HG02981 (cell line): ENCODE data around the gene SLC25A48.
"Not testable (repeated sequence)": the region's sequence is repeated elsewhere in the genome, so short reads cannot be mapped to it uniquely, and the experiment has no call there.

ENCODE experiments used
- ATAC-seq: cut with Tn5 transposase; IDR thresholded peaks from one replicate; pipeline ENCODE4 v1.9.1; 2021; ENCODE audit warnings: mild to moderate bottlenecking, moderate library complexity; ENCODE audit not compliant: unreplicated experiment

Gene SLC25A48

DNA sequence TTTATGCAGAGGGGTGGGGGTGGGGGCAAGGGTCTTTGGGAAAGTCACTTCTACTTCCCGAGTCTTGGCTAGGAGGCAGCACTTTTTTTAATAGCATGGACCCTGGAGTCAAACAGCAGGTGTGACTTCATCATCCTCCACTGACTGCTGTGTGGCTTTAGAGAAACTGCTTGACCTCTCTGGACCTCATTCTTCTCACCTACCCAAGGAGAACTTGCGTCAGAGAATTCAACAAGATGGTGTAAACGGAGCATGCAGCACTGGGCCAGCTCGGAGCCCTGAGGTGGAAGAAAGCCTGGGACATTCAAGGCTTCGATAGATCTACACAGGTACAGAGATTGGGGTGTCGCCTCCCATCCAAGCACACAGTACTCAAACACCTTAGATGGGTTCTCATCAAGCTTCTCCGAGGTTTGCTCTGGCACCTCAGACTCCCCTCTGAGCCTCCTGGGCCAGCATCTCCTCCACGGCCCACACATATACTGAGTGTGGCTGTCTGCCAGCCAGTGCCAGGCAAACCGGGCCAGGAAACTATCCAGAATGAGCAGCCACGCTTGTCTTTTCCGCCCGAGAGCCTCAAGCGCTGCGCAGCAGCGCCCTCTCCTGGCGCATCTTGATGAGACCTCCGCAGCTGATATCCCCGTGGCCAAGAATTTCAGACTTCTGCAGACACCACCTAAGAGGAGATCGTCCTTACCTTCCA lies 4.6 kb upstream of the SLC25A48 start:
- no peak for ATAC-seq

- ATAC-seq, result no peak
These were observed 4.1 kb upstream of the SLC25A48 start for GRCh38 chr5:135830384-135830700.

DNA sequence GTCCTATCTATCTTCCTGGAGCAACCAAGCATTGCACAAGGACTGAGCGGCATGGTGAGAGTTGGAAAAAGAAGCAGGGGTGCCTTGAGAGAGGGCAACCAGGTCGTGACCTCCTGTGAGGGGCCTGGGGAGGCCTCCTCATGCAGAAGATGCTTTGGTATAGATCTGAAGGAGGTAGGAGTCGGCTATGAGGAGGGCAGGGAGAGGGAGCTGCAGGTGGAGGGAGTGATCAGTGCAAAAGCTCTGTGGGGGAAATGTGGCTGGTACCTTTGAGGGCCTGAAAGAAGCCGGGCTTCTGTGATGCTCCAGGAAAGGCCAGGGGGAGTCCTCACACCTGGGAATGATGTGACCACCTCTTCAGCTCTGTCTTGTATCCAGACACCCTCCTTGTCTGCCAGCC lies 3.6 kb upstream of the SLC25A48 start:
- no peak for ATAC-seq

GRCh38 chr5:135831439-135831838 lies 3.0 kb upstream of the SLC25A48 start:
- ATAC-seq, result no peak

GRCh38 chr5:135831851-135832555 lies 2.5 kb upstream of the SLC25A48 start:
- no peak for ATAC-seq

DNA sequence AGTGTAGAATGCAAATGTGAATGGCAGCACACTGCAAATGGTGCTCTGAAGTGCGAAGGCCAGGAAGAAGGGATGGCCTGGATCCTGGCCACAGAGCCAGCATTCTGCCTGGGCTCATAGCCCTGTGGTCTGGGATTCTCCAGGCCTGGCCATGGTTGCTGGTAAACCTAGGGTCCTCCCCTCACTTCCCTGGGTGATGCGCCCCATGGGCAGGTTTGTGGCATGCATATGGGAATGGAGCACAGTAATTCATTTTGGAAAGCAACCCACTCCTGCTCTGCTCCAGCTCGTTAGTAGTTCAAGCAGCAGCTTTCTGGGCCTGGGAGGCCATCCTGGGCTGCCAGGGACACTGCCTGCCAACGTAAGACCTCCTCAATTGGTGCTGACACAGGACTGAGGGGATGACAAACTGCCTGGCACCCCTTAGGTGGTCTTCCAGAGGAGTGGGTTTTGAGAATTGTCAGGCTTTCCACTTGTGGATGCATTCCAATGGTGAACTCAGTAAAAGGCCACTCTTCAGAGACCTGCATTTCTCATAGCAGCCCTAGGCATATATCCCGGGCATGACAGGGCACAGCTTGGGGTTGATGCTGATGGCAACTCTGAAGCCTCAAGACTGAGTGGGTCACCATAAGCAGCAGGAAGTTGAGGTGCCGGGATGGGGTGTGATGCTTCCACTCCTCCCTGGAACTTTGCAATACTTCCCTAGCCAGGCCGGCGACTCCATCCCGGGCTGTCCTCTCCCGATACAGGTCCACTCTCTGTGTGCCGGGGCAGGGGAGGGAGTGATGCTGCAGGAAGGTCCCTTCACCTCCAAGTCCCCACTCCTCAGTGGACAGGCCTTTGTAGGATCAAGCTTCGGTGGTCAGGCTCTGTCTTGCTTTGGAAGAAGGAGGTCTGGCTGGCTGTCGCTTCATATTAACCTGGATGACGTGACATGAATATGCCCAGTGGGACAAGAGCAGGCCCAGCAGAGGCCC lies 1.2 kb upstream of the SLC25A48 start:
- no peak for ATAC-seq

DNA sequence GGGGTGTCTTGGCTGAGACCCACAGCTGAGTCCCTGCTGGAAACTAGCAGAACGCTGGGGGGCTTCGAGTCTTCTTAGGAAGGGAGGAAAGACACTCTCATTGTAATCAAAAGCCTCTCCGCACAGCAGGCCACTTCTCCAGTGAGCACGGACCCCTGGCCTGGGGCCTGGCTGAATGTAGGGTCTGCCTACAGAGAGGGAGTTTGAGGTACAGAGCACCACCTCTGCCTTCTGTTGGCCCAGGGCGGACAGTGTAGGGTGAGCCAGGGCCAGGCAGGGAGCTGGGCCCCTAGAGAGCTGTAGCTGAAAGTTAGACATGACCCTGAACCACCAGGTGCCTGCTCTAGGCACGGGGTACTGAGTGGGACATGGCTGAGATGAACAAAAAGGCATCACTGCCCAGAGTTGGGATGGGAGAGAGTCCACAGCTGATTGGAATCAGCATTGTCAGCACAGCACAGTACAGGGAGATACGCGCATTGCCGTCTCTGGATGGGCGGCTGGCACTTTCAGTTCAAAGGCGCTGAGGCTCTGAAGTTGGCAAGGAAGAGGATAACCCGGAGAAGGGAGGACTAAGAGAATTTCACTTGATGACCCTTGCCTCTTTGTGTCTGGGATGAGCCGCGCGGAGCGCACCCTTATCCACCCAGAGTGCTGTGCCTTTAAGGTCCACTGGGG lies 363 bp upstream of the SLC25A48 start:
- peak; percentile 92 for ATAC-seq

DNA sequence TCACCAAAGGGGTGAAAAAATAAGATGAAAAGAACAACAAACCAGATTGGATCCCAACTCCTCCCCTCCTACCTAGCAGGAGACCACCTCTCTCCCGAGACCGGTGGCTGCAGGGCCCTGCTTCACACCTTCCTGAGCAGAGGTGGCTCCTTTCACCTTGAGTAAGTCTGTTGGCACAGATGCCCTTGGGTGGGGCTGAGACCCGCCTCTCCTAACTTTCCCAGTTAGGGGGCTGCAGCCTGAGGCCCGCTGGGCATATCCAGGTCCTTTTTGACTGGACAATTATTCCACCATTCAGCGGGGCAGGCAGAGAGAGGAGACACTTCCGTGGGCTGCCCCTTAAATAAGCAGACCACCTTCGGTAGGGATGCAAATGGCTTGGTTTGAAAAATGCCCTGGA lies 1.3 kb downstream of the SLC25A48 start:
- no peak for ATAC-seq

GRCh38 chr5:135838395-135838794 lies 3.9 kb downstream of the SLC25A48 start:
- not testable (repeated sequence) for ATAC-seq

DNA sequence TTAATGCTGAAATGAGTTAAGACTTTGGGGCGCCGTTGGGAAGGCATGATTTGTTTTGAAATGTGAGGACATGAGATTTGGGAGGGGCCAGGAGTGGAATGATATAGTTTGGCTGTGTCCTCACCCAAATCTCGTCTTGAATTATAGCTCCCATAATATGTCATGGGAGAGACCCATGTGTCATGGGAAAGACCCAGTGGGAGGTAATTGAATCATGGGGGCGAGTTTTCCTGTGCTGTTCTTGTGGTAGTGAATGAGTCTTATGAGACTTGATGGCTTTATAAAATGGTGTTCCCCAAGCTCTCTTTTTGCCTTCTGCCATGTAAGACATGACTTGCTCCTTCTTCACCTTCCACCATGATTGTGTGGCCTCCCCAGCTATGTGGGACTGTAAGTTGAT lies 5.1 kb downstream of the SLC25A48 start:
- no peak for ATAC-seq

DNA sequence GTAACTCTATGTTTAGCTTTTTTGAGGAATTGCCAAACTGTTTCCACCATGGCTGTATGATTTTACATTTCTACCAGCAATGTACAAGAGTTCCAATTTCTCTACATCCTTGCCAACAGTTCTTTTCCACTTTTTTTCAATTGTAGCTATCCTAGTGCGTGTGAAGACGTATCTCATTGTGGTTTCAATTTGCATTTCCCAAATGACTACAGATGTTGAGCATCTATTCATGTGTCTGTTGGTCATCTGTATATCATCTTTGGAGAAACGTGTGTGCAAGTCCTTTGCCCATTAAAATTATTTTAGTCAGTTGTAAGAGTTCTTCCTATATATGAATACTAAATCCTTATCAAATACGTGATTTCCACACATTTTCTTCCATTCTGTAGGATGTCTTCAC lies 6.5 kb downstream of the SLC25A48 start:
- ATAC-seq, result no peak

- no peak for ATAC-seq
These were observed 8.3 kb downstream of the SLC25A48 start for GRCh38 chr5:135842737-135843136.

DNA sequence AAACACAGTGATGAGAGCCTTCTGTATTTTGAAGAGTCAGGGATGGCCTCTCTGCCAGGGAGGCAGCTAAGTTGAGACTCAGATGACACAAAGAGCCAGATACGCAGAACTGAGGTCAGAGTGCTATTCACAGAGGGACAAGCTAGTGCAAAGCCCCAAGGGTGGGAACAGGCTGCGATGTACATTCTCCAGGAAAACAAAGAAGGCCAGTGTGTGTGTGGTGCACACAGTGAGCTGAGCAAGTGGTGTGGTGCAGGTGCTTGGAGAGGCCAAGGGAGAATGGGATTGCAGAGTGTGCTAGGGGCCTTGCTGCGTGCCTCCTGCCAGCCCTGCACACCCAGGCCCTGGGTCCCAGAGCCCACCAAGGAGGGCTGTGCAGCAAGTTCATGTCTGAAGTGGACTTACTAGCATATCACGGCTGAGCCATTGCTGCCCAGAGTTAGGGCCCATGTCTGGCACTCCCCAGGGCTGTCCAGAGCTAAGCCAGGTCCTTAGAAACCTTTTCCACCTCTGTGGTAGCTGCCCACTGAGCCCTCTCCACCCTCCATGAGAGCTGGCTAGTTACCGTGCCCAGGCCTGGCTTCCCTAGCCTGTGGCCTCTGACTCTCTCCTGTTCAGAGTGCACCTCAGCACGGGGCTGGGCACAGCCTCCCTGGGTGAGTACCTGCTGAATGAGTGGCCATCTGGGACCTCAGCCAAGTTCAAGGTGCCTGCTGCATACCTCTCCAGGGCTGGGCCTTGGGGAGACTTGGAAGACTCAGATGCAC lies 9.3 kb downstream of the SLC25A48 start:
- ATAC-seq, result no peak

GRCh38 chr5:135846311-135846710 lies 11.8 kb downstream of the SLC25A48 start:
- ATAC-seq, result no peak

DNA sequence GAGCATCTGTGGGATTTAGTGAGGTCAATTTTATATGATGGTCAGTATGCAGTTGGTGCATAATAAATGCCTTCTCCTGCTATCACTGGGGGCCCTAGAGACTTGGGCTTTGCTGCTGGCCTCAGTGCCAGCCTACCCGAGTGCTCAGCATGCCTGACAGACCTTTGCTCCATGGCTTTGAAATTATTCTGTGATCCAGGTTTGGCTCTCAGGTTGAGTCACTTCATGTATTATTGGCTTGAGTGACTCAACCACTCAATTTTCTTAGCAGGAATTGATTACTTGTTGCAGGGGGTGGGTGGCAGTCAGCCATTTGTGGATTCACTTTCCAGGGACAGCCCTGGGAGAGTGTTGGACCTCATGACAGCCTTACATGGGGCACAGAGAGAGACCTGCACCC lies 13.5 kb downstream of the SLC25A48 start:
- no peak for ATAC-seq

- ATAC-seq, result no peak
These were observed 15.8 kb downstream of the SLC25A48 start for GRCh38 chr5:135850231-135850630.

- no peak for ATAC-seq
These were observed 16.2 kb downstream of the SLC25A48 start for GRCh38 chr5:135850671-135851070.

- no peak for ATAC-seq
These were observed 16.9 kb downstream of the SLC25A48 start for GRCh38 chr5:135851186-135851914.
